HEK293 (cell line): ENCODE data around the gene CRTC1.

Experiments used
- CTCF ChIA-PET: fragments of 350-600 bp; formaldehyde crosslinking; extraction: SDS; loops from one replicate; lab custom pipeline; 2021; ENCODE audit warnings: antibody characterized with exemption; lab: Yijun Ruan, JAX
- POLR2A ChIA-PET: fragments of 300-600 bp; formaldehyde crosslinking; extraction: SDS; loops from one replicate; lab custom pipeline; 2020; ENCODE audit warnings: antibody characterized with exemption, inconsistent platforms; lab: Yijun Ruan, JAX
- H3K27ac ChIP-seq: fragments of 200-500 bp; sonication (Bioruptor generic); 2 replicates; pipeline ENCODE4 v1.5.1; 2014; ENCODE audit warnings: low read depth, low read length, control low read depth, inconsistent platforms; ENCODE audit errors: extremely low read depth
- H3K36me3 ChIP-seq, 2 experiments: fragments of 200-500 bp in 1 of 2; sonication (Bioruptor generic) in 1 of 2; 1 replicate in 1 of 2; 2 replicates in 1 of 2; pipeline ENCODE4 v1.5.1; 2014 to 2017; ENCODE audit warnings: inconsistent platforms in 2 of 2, low read length in 2 of 2; ENCODE audit not compliant: control insufficient read depth in 2 of 2, insufficient read depth in 1 of 2
- H3K4me1 ChIP-seq: fragments of 200-500 bp; sonication (Bioruptor generic); 2 replicates; pipeline ENCODE4 v1.5.1; 2014; ENCODE audit warnings: mild to moderate bottlenecking, low read length, inconsistent platforms; ENCODE audit not compliant: control insufficient read depth, insufficient read depth
- H3K4me3 ChIP-seq: 2 replicates; pipeline ENCODE4 v1.5.1; 2011; ENCODE audit warnings: low read depth, mild to moderate bottlenecking, control low read depth, low read length, moderate library complexity
- H3K9me3 ChIP-seq: fragments of 200-500 bp; sonication (Bioruptor generic); 2 replicates; pipeline ENCODE4 v1.5.1; 2014; ENCODE audit warnings: low read depth, low read length, inconsistent platforms; ENCODE audit not compliant: control insufficient read depth, insufficient read depth
- IKZF3 ChIP-seq: fragments of 450-650 bp; IDR thresholded peaks from 2 replicates; pipeline ENCODE4 v1.5.0; 2018; ENCODE audit warnings: missing biosample characterization, mild to moderate bottlenecking, missing genetic modification characterization, moderate library complexity
- ZBTB21 ChIP-seq: fragments of 450-650 bp; formaldehyde crosslinking; IDR thresholded peaks from 2 replicates; pipeline ENCODE4 v1.5.1; 2017; ENCODE audit warnings: missing biosample characterization, missing genetic modification characterization
- ZBTB8A ChIP-seq: fragments of 450-650 bp; formaldehyde crosslinking; IDR thresholded peaks from 2 replicates; pipeline ENCODE4 v1.5.1; 2016; ENCODE audit warnings: missing biosample characterization, missing genetic modification characterization
- ZFP37 ChIP-seq: fragments of 450-650 bp; formaldehyde crosslinking; IDR thresholded peaks from 2 replicates; pipeline ENCODE4 v1.5.1; 2016; ENCODE audit warnings: missing biosample characterization, missing genetic modification characterization
- ZNF157 ChIP-seq: fragments of 450-650 bp; formaldehyde crosslinking; IDR thresholded peaks from 2 replicates; pipeline ENCODE4 v1.5.1; 2016; ENCODE audit warnings: missing biosample characterization, missing genetic modification characterization
- ZNF274 ChIP-seq, 2 experiments: fragments of 200-500 bp in 1 of 2; fragments of 450-650 bp in 1 of 2; sonication (Bioruptor generic) in 1 of 2; formaldehyde crosslinking in 1 of 2; IDR thresholded peaks; 2 replicates each; pipeline versions ENCODE4 v1.5.1 to v1.6.1; 2014 to 2016; ENCODE audit warnings: borderline replicate concordance in 1 of 2, inconsistent platforms in 1 of 2, low read length in 1 of 2, missing biosample characterization in 1 of 2, missing genetic modification characterization in 1 of 2
- ZNF292 ChIP-seq: fragments of 450-650 bp; formaldehyde crosslinking; IDR thresholded peaks from 2 replicates; pipeline ENCODE4 v1.5.1; 2016; ENCODE audit warnings: low read depth, missing biosample characterization, missing genetic modification characterization, borderline replicate concordance
- ZNF335 ChIP-seq: fragments of 450-650 bp; formaldehyde crosslinking; conservative IDR thresholded peaks from 2 replicates; pipeline ENCODE4 v1.5.1; 2016; ENCODE audit warnings: missing biosample characterization, missing genetic modification characterization
- ZNF777 ChIP-seq: fragments of 450-650 bp; formaldehyde crosslinking; IDR thresholded peaks from 2 replicates; pipeline ENCODE4 v1.5.1; 2017; ENCODE audit warnings: missing biosample characterization, missing genetic modification characterization, borderline replicate concordance
- ZSCAN23 ChIP-seq: fragments of 450-650 bp; formaldehyde crosslinking; IDR thresholded peaks from 2 replicates; pipeline ENCODE4 v1.5.1; 2016; ENCODE audit warnings: missing biosample characterization, missing genetic modification characterization
- TF ChIP-seq, protein P1 (sequence below): fragments of 450-650 bp; formaldehyde crosslinking; IDR thresholded peaks from 2 replicates; pipeline ENCODE4 v1.5.1; 2017; ENCODE audit warnings: missing biosample characterization, missing genetic modification characterization
- TF ChIP-seq, protein P2 (sequence below): fragments of 450-650 bp; formaldehyde crosslinking; IDR thresholded peaks from 2 replicates; pipeline ENCODE4 v1.5.1; 2016; ENCODE audit warnings: missing biosample characterization, missing genetic modification characterization
- TF ChIP-seq, protein P3 (sequence below): fragments of 450-650 bp; formaldehyde crosslinking; IDR thresholded peaks from 2 replicates; pipeline ENCODE4 v1.5.1; 2016; ENCODE audit warnings: missing biosample characterization, missing genetic modification characterization, borderline replicate concordance
- TF ChIP-seq, protein P4 (sequence below): fragments of 450-650 bp; formaldehyde crosslinking; IDR thresholded peaks from 2 replicates; pipeline ENCODE4 v1.5.1; 2017; ENCODE audit warnings: missing biosample characterization, missing genetic modification characterization

The CRTC1 gene

DNA sequence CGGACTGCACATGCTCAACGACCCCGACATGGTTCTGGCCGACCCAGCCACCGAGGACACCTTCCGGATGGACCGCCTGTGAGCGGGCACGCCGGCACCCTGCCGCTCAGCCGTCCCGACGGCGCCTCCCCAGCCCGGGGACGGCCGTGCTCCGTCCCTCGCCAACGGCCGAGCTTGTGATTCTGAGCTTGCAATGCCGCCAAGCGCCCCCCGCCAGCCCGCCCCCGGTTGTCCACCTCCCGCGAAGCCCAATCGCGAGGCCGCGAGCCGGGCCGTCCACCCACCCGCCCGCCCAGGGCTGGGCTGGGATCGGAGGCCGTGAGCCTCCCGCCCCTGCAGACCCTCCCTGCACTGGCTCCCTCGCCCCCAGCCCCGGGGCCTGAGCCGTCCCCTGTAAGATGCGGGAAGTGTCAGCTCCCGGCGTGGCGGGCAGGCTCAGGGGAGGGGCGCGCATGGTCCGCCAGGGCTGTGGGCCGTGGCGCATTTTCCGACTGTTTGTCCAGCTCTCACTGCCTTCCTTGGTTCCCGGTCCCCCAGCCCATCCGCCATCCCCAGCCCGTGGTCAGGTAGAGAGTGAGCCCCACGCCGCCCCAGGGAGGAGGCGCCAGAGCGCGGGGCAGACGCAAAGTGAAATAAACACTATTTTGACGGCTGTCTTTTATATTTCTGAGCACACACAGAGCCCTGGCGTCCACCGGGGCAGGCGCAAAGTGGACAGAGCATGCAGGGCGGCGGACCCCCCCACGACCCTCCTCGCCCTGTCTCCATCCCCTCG lies 94.0 kb downstream of the CRTC1 start:
- no peaks in the 10 kb centered on the region for H3K9me3 ChIP-seq
- H3K4me1 ChIP-seq: no peaks in the 10 kb centered on the region
- H3K27ac ChIP-seq: no peak overlapping the region
- no peaks in the 10 kb centered on the region for H3K36me3 ChIP-seq
- ChIA-PET CTCF (interaction anchor here (0.6 kb wide), 1 partner anchor 258 kb away, joined by 5 read pairs; no protein-coding TSS in a partner anchor), POLR2A (no interaction called here)
- TF ChIP-seq, protein P1, sequence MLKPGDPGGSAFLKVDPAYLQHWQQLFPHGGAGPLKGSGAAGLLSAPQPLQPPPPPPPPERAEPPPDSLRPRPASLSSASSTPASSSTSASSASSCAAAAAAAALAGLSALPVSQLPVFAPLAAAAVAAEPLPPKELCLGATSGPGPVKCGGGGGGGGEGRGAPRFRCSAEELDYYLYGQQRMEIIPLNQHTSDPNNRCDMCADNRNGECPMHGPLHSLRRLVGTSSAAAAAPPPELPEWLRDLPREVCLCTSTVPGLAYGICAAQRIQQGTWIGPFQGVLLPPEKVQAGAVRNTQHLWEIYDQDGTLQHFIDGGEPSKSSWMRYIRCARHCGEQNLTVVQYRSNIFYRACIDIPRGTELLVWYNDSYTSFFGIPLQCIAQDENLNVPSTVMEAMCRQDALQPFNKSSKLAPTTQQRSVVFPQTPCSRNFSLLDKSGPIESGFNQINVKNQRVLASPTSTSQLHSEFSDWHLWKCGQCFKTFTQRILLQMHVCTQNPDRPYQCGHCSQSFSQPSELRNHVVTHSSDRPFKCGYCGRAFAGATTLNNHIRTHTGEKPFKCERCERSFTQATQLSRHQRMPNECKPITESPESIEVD (tag by site-specific recombination): no peak
- TF ChIP-seq, protein P2, sequence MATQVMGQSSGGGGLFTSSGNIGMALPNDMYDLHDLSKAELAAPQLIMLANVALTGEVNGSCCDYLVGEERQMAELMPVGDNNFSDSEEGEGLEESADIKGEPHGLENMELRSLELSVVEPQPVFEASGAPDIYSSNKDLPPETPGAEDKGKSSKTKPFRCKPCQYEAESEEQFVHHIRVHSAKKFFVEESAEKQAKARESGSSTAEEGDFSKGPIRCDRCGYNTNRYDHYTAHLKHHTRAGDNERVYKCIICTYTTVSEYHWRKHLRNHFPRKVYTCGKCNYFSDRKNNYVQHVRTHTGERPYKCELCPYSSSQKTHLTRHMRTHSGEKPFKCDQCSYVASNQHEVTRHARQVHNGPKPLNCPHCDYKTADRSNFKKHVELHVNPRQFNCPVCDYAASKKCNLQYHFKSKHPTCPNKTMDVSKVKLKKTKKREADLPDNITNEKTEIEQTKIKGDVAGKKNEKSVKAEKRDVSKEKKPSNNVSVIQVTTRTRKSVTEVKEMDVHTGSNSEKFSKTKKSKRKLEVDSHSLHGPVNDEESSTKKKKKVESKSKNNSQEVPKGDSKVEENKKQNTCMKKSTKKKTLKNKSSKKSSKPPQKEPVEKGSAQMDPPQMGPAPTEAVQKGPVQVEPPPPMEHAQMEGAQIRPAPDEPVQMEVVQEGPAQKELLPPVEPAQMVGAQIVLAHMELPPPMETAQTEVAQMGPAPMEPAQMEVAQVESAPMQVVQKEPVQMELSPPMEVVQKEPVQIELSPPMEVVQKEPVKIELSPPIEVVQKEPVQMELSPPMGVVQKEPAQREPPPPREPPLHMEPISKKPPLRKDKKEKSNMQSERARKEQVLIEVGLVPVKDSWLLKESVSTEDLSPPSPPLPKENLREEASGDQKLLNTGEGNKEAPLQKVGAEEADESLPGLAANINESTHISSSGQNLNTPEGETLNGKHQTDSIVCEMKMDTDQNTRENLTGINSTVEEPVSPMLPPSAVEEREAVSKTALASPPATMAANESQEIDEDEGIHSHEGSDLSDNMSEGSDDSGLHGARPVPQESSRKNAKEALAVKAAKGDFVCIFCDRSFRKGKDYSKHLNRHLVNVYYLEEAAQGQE (tag by site-specific recombination): no peak
- no peak for TF ChIP-seq ZFP37 (tag by site-specific recombination)
- TF ChIP-seq ZNF777 (tag by site-specific recombination): no peak
- no peak for TF ChIP-seq ZNF157
- no peak for TF ChIP-seq ZNF335 (tag by site-specific recombination)
- TF ChIP-seq ZNF274 (IDR thresholded peaks at IDR 0.05; ENCODE audit: low read length): no peak
- TF ChIP-seq ZNF274 (tag by site-specific recombination; IDR thresholded peaks at IDR 0.05; ENCODE audit: borderline replicate concordance): no peak
- TF ChIP-seq ZSCAN23 (tag by site-specific recombination): no peak
- TF ChIP-seq IKZF3 (tag by site-specific recombination): no peak
- TF ChIP-seq ZNF292 (tag by site-specific recombination): no peak
- TF ChIP-seq ZBTB21: no peak
- TF ChIP-seq, protein P3, sequence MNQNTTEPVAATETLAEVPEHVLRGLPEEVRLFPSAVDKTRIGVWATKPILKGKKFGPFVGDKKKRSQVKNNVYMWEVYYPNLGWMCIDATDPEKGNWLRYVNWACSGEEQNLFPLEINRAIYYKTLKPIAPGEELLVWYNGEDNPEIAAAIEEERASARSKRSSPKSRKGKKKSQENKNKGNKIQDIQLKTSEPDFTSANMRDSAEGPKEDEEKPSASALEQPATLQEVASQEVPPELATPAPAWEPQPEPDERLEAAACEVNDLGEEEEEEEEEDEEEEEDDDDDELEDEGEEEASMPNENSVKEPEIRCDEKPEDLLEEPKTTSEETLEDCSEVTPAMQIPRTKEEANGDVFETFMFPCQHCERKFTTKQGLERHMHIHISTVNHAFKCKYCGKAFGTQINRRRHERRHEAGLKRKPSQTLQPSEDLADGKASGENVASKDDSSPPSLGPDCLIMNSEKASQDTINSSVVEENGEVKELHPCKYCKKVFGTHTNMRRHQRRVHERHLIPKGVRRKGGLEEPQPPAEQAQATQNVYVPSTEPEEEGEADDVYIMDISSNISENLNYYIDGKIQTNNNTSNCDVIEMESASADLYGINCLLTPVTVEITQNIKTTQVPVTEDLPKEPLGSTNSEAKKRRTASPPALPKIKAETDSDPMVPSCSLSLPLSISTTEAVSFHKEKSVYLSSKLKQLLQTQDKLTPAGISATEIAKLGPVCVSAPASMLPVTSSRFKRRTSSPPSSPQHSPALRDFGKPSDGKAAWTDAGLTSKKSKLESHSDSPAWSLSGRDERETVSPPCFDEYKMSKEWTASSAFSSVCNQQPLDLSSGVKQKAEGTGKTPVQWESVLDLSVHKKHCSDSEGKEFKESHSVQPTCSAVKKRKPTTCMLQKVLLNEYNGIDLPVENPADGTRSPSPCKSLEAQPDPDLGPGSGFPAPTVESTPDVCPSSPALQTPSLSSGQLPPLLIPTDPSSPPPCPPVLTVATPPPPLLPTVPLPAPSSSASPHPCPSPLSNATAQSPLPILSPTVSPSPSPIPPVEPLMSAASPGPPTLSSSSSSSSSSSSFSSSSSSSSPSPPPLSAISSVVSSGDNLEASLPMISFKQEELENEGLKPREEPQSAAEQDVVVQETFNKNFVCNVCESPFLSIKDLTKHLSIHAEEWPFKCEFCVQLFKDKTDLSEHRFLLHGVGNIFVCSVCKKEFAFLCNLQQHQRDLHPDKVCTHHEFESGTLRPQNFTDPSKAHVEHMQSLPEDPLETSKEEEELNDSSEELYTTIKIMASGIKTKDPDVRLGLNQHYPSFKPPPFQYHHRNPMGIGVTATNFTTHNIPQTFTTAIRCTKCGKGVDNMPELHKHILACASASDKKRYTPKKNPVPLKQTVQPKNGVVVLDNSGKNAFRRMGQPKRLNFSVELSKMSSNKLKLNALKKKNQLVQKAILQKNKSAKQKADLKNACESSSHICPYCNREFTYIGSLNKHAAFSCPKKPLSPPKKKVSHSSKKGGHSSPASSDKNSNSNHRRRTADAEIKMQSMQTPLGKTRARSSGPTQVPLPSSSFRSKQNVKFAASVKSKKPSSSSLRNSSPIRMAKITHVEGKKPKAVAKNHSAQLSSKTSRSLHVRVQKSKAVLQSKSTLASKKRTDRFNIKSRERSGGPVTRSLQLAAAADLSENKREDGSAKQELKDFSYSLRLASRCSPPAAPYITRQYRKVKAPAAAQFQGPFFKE (tag by site-specific recombination): no peak
- no peak for TF ChIP-seq ZBTB8A (tag by site-specific recombination)
- TF ChIP-seq, protein P4, sequence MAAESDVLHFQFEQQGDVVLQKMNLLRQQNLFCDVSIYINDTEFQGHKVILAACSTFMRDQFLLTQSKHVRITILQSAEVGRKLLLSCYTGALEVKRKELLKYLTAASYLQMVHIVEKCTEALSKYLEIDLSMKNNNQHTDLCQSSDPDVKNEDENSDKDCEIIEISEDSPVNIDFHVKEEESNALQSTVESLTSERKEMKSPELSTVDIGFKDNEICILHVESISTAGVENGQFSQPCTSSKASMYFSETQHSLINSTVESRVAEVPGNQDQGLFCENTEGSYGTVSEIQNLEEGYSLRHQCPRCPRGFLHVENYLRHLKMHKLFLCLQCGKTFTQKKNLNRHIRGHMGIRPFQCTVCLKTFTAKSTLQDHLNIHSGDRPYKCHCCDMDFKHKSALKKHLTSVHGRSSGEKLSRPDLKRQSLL: no peak
- H3K4me3 ChIP-seq: no peak overlapping the region
